Upper lobe of right lung (tissue), 1 donor: ENCODE measurements around the gene ACSM4. TPM values are rescaled to one million over a fixed set of nuclear protein-coding genes. Genes with fewer than 3 reads are reported as not detected.
A peak's percentile ranks its signal among the peaks of the same experiment; 100 is the strongest.

ENCODE experiments used
- ATAC-seq: fragments of 200-7000 bp; cut with Tn5 transposase; one replicate; pipeline ENCODE4 v1.9.1; 2020; ENCODE audit warnings: mild to moderate bottlenecking, moderate library complexity
- DNase-seq: peaks from one replicate; pipeline ENCODE4 v3.0.0-alpha.2; 2020
- H3K27ac ChIP-seq: fragments of 200-600 bp; one replicate; pipeline ENCODE4 v1.8.0; 2022
- H3K27me3 ChIP-seq: fragments of 200-600 bp; one replicate; pipeline ENCODE4 v1.8.0; 2022; ENCODE audit warnings: mild to moderate bottlenecking
- H3K36me3 ChIP-seq: fragments of 200-600 bp; one replicate; pipeline ENCODE4 v1.8.0; 2022
- H3K4me1 ChIP-seq: fragments of 200-600 bp; one replicate; pipeline ENCODE4 v1.8.0; 2022
- H3K4me3 ChIP-seq: fragments of 200-600 bp; one replicate; pipeline ENCODE4 v1.8.0; 2022; ENCODE audit warnings: mild to moderate bottlenecking
- H3K9me3 ChIP-seq: fragments of 200-600 bp; one replicate; pipeline ENCODE4 v1.8.0; 2022
- intact Hi-C: fragments of 100-400 bp; cut with DNase I; formaldehyde crosslinking; loops from one replicate; pipeline ENCODE4 v1.11.0; 2022
- total RNA-seq: library from RNA; stranded (reverse); fragmentation: NEBNext Ultra II Directional; extraction: Animal tissue kit (Norgen Biotek cat#: 25700); gene quantifications from one replicate; pipeline ENCODE4 v1.2.1, GENCODE V29; 2021
- TF ChIP-seq, protein P1 (sequence below): fragments of 200-600 bp; IDR thresholded peaks from one replicate; pipeline ENCODE4 v1.8.0; 2022; ENCODE audit warnings: antibody characterized with exemption
- donor health status: DM: no; HTN: yes; CAD: no; lungs with severe emphysema.

ACSM4 gene
- total RNA-seq, 1 donor from 2014 or later, result not detected

DNA sequence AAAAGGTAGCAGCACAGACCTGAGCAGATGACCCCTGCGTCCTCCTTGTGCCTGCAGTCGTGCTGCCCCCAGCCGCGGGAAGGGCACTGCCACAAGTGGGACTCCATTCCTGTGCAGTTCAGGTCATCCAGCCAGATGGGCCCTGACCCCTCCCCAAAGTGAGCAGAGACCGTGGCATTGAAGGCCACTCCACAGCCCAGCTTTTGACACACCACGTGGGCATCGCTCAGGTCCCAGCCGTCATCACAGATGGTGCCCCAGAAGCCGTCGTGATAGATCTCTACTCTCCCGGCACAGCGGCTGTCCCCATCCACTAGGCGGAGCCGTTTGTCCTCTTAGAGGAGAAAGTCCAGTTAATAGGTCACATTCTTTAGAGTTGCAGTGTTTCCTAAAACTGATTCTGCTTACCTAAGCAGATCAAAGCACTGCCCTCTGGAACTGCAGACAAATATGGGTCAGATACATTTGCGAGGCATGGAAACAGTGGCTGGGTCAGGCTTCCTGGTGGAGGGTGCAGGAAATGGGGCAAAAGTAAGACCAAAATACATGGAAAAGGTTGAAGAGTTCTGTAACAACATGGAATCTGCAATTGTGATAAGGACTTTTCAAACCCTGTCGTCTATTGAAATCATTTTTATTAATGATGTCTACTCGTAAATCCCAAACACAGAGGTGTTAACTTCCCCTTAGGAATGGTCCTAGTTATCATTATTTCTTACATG is 70.7 kb downstream of the ACSM4 start:
- DNase-seq, result peak; percentile 72
- ATAC-seq, result peak; percentile 86

DNA sequence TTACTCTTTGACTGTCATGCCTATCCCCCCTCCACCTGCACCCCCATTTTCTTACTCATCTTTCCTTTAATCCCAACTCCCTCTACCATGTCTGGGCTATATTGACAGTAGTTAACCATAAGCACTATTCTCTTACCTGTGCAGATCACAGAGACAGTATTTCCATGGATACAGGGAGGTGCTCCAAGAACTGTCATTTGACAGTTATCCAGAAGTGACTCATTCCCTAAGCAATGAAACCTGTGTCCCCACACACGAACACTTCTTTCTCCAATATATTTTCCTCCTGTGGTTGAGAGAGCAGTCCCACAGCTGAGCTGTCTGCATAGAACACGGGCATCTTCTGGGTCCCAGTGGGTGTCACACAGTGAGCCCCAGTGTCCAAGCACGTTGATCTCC is 71.3 kb downstream of the ACSM4 start:
- H3K27me3 ChIP-seq, result peaks cover 9% of the 10 kb centered on the region
- H3K36me3 ChIP-seq, result no peaks in the 10 kb centered on the region
- no peaks in the 10 kb centered on the region for H3K4me1 ChIP-seq
- intact Hi-C loops, result no loop called here
- no peaks in the 10 kb centered on the region for H3K9me3 ChIP-seq
- DNase-seq (no peak), ATAC-seq (no peak)
- no peak overlapping the region for H3K27ac ChIP-seq
- TF ChIP-seq, protein P1, sequence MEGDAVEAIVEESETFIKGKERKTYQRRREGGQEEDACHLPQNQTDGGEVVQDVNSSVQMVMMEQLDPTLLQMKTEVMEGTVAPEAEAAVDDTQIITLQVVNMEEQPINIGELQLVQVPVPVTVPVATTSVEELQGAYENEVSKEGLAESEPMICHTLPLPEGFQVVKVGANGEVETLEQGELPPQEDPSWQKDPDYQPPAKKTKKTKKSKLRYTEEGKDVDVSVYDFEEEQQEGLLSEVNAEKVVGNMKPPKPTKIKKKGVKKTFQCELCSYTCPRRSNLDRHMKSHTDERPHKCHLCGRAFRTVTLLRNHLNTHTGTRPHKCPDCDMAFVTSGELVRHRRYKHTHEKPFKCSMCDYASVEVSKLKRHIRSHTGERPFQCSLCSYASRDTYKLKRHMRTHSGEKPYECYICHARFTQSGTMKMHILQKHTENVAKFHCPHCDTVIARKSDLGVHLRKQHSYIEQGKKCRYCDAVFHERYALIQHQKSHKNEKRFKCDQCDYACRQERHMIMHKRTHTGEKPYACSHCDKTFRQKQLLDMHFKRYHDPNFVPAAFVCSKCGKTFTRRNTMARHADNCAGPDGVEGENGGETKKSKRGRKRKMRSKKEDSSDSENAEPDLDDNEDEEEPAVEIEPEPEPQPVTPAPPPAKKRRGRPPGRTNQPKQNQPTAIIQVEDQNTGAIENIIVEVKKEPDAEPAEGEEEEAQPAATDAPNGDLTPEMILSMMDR, result no peak
- H3K4me3 ChIP-seq, result no peak overlapping the region

More for the DNA sequence above, 70.7 kb downstream of the ACSM4 start:
- Histone ChIP-seq H3K4me1 (no peaks in the 10 kb centered on the region), H3K9me3 (no peaks in the 10 kb centered on the region), H3K4me3 (no peak overlapping the region), H3K36me3 (no peaks in the 10 kb centered on the region), H3K27ac (no peak overlapping the region), H3K27me3 (peaks cover 9% of the 10 kb centered on the region)
- intact Hi-C loops, result no loop called here
- TF ChIP-seq, protein P1, result peak; percentile 49

GRCh38 chr12:7376196-7376595 is 72.3 kb downstream of the ACSM4 start:
- H3K36me3 ChIP-seq, result no peaks in the 10 kb centered on the region
- no peak for ATAC-seq
- peaks cover 9% of the 10 kb centered on the region for H3K27me3 ChIP-seq
- intact Hi-C loops, result no loop called here
- no peaks in the 10 kb centered on the region for H3K9me3 ChIP-seq
- H3K27ac ChIP-seq, result no peak overlapping the region
- TF ChIP-seq, protein P1, result no peak
- H3K4me1 ChIP-seq, result no peaks in the 10 kb centered on the region
- DNase-seq, result no peak
- H3K4me3 ChIP-seq, result no peak overlapping the region

Other genes with a start within 250 kb of the ACSM4 start
- 321 TPM for gene C1S, start 243.4 kb upstream of the ACSM4 start, total RNA-seq
- gene C1R, start 211.6 kb upstream of the ACSM4 start, total RNA-seq, result 367 TPM
- 91.6 TPM for gene C1RL, start 194.9 kb upstream of the ACSM4 start, total RNA-seq
- 7.1 TPM for gene RBP5, start 175.2 kb upstream of the ACSM4 start, total RNA-seq
- 48.2 TPM for gene CLSTN3, start 173.7 kb upstream of the ACSM4 start, total RNA-seq
- 46.7 TPM for gene PEX5, start 114.4 kb upstream of the ACSM4 start, total RNA-seq
- gene CD163L1, start 140.1 kb downstream of the ACSM4 start, total RNA-seq, result 6.1 TPM
- gene CD163, start 199.7 kb downstream of the ACSM4 start, total RNA-seq, result 234 TPM